HG03175 (cell line): ENCODE data around the gene MYOT.

Experiments
- ATAC-seq: cut with Tn5 transposase; IDR thresholded peaks from one replicate; pipeline ENCODE4 v1.9.1; 2021; ENCODE audit warnings: mild to moderate bottlenecking, moderate library complexity; ENCODE audit not compliant: unreplicated experiment

The MYOT gene

GRCh38 chr5:137899493-137899892 lies 31.8 kb downstream of the MYOT start:
- no peak for ATAC-seq

- ATAC-seq: no peak
Measured at GRCh38 chr5:137901011-137901817, 33.6 kb downstream of the MYOT start.

GRCh38 chr5:137902408-137903133 lies 34.9 kb downstream of the MYOT start:
- ATAC-seq: no peak

- no peak for ATAC-seq
Measured at GRCh38 chr5:137914758-137915157, 47.1 kb downstream of the MYOT start.

DNA sequence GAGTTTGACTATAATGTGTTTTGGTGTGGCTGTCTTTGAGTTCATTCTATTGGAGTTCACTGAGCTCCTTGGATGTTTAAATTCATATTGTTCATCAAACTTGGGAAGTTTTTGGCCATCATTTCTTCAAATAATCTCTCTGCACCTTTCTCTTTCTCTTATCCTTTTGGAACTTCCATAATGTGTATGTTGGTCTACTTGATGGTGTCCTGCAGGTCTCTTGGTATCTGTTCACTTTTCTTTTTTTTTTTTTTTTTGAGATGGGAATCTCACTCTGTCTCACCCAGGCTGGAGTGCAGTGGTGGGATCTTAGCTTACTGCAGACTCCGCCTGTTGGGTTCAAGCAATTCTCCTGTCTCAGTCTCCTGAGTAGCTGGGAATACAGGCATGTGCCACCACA lies 49.3 kb downstream of the MYOT start:
- ATAC-seq: no peak

DNA sequence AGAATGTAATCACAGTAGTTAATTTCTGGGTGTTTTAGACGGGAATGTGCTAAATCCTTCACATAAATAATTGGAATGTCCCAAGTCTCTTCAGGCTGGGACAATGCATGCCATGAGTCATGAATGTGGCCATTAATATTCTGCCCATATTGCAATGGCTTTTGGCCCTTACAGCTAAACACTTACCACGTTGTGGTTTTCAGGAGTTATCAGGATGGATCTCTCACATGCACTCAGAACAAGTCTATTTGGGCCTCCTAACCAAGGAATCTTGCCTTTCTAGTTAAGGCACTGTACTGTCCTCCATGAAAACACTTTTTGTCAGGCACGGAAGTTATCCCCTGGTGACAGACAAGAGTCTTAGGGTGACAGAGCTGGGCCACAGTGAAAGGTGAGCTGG lies 54.3 kb downstream of the MYOT start:
- ATAC-seq: no peak

- ATAC-seq: no peak
Measured at GRCh38 chr5:137923856-137924255, 56.2 kb downstream of the MYOT start.

DNA sequence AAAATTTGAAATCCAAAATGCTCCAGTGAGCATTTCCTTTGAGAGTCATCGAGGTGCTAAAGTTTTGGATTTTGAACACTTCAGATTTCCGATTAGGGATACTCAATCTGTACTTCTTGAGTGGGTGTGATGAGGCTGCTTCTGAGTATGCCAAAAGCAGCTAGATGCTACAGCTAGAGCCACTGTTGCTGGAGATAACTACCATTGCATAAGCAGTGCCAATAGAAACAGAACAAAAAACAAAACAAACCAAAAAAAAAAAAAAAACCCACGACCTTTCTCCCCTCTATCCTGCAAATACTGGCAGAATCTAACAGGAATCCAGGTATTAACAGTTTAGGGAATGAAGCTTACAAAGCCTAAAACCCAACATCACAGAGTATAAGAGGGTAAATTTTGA lies 65.1 kb downstream of the MYOT start:
- ATAC-seq: no peak

- no peak for ATAC-seq
Measured at GRCh38 chr5:137933491-137933911, 65.8 kb downstream of the MYOT start.

DNA sequence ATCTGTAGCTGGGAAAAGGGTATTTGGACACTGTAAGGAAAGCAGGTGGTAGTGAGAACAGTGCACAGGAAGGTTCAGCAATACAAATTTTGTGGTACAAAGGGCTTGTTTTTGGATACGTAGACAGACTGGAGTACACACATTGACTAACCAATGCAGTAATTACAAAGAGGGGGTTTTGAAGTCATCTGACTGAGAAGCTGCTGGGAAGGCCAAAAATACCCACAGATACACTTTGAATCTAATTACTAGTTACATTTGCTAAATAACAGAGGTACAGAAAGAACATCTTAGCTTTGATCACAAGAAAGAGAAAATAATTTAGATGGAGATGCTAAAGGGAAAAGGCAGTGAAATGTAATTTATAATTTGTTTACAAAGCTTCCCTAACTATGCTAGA lies 67.5 kb downstream of the MYOT start:
- ATAC-seq: no peak

DNA sequence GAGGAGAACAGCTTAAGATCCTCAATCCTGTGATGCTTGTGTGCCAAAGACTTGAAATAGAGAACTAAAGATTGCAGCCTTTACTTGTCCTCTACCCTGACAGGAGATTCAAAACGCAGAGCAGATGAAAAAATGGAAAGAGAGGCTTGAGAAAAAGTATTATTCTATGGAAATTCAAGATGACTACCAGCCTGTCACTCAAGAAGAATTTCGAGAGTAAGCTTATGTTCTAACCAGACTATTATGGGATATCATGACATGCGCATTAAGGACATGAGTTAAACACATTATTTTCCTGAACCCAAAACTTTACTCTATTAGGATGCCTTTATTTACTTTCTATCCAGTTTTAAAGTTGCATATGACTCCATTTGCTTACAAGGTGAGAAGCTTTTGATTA lies 68.0 kb downstream of the MYOT start:
- ATAC-seq: no peak
